ENCODE results near the gene CFAP61.
"Not testable (repeated sequence)": the region's sequence is repeated elsewhere in the genome, so short reads cannot be mapped to it uniquely, and the experiment has no call there.

CFAP61 gene

DNA sequence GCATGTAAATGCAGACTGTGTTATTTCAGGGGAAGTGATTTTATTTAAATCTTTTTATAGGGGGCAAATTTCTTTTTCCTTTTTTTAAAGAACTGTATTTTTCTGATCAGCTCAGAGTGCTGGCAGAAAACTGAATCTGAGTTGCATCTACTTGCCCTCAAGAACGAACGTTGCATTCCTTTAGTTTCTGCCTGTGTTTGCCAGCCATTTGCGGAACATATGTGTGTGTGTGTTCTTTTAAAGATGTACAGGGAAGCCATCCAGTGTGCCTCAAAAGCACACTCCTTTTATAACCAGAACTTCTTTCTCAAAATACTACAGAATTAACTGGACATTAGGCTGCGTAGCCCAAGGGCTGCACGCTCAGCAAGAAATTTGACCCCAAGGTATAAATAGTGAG lies 289.7 kb downstream of the CFAP61 start:
- DNase-seq = no peak

DNA sequence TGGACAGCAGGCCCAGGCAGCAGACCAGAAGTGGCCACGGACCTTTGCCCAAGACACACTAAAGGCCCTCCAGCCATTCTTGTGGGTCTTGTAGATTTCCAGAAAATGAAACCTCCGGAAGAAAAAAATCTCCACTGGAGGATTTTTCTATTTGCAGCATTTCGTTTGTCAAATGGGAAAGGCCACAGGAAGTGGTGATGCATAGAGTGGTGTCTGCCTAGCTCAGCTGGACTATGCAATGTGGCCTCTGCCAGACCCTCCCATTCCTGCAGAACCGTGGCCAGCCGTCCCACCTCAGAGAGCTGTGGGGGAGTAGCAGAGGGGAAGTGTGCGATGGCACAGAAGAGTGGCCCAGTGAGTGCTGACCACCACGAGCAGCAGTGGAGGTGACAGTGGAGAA lies 291.6 kb downstream of the CFAP61 start:
- DNase-seq = no peak

- DNase-seq = no peak
Observed at GRCh38 chr20:20344476-20344875, 292.1 kb downstream of the CFAP61 start.

- no peak for DNase-seq
Observed at GRCh38 chr20:20353576-20353975, 301.2 kb downstream of the CFAP61 start.

GRCh38 chr20:20355503-20355902 lies 303.2 kb downstream of the CFAP61 start:
- not testable (repeated sequence) for DNase-seq

GRCh38 chr20:20358801-20359200 lies 306.5 kb downstream of the CFAP61 start:
- no peak for DNase-seq

DNA sequence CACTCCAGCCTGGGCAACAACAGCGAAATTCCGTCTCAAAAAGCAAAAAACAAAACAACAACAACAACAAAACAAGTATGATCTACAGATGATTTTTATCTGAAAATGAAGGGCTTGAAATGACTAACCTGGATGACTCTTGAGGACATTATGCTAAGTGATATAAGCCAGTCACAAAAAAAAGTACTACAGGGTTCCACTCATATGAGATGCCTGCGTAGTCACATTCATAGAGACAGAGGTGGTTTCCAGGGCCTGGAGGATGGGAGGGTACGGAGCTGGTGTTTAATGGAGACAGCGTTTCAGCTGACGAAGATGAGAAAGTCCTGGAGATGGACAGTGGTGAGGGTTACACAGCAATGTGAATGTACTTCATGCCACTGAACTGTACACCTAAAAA lies 307.3 kb downstream of the CFAP61 start:
- no peak for DNase-seq

DNA sequence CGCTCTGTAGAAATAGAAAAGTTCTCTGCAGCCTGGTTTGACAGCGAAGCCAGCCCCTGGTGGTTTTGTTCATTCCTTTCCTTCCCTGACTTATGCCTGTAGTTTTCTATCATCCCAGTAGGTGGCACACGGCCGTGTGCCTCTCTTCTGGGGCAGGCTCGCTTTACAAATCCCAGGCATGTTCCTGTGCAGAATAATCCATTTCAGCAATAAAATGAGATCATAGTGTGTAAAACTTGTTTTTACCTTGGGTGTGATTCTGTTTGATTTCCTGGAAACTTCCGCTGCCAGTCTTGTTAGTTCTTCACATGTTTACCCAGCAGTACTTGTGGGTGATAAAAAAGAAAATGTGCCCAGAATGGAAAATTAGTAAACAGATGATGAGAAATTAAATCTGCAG lies 308.1 kb downstream of the CFAP61 start:
- DNase-seq = no peak

DNA sequence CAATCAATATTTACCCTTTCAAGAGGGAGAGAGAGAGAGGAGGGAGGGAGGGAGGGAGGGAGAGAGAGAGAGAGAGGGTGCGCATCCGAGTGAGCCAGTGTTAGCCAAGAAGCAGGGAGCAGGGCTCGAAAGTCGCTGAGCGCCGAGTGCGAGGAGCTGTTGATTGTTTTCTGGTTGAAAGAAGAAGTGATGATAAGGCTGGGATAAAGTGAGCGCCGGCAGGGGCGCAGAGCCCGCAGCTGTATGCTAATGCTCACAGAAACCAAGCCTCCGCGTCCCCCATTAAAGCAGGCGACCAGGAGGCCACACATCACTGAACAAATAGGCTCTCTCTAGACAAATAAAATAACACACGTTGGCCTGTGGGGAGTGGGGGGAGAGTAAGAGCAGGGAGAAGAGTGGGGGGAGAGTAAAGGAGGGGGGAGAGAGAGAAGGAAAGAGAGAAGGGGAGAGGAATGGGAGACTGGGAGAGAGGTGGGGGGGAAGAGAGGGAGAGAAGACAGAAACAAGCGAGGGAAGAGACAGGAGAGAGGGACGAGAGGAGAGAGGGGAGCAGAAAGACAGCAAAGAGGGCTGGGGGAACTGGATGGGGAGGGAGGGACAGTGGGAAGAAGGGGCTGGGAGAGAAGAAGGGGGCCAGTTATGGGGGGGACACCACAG lies 310.6 kb downstream of the CFAP61 start:
- no peak for DNase-seq

DNA sequence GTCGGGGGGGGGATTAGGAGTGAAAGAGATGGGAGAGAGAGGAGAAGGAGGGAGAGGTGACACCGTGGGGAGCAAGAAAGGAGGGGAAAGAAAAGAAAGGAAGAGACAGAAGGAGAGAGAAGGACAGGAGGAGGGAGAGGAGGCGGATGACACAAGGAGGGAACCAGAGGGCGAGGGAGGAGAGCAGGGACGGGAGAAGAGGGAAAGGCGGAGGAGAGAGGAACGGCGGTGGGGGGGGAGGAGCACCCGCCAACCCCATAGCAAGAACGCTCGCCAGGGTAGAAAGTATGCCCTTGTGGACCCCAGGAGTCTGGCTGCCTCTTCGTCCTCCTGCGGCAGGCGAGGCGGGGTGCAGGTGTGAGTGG lies 311.1 kb downstream of the CFAP61 start:
- no peak for DNase-seq

GRCh38 chr20:20363799-20364592 lies 311.7 kb downstream of the CFAP61 start:
- no peak for DNase-seq

GRCh38 chr20:20364593-20365479 lies 312.5 kb downstream of the CFAP61 start:
- DNase-seq = no peak

DNA sequence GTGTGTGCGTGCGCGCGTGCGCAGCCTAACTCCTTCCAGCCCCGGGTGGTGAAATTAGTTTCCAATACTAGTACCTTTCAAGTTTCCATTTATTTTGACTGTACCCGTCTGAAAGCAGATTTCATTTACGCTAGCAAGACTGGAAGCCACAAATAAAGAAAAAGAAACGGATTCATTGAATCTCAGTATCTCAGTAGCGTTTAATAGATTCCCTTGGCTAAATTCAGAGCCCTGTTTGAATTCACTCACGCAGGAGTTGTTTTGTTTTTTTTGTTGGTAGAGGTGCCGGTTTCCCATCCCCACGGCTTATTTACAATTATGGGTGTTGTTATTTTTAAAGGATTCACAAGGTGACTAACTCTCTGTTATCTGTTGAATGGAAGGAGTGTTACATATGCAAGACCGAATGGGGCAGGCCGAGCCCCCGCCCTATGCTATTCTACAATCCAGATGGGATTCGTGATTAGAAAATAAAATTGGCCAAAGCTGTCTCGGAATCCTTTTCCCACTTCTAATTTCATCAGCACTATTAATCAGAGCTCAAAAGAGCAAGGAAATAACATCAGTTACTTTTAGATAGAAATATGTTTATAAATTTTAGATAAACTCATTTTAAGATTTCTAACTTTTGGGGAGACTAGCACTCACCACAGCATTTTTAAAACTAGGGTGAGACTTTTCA lies 313.3 kb downstream of the CFAP61 start:
- DNase-seq = no peak

DNA sequence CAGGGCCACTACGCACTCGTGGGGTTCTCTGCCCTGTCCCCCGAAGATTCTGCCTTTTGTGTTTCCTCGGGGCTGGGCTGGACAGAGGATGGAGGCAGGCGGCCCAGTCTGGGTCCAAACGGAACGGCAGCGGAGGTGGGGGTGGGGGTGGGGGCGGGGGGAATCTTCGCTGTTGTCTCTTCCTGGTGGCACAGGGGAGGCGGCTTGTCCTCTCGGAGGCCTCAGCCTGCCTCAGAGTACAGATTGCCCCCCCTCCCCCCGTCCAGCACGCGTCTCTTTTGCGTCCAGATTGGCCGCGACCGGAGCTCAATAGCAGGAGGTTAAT lies 314.2 kb downstream of the CFAP61 start:
- no peak for DNase-seq

DNA sequence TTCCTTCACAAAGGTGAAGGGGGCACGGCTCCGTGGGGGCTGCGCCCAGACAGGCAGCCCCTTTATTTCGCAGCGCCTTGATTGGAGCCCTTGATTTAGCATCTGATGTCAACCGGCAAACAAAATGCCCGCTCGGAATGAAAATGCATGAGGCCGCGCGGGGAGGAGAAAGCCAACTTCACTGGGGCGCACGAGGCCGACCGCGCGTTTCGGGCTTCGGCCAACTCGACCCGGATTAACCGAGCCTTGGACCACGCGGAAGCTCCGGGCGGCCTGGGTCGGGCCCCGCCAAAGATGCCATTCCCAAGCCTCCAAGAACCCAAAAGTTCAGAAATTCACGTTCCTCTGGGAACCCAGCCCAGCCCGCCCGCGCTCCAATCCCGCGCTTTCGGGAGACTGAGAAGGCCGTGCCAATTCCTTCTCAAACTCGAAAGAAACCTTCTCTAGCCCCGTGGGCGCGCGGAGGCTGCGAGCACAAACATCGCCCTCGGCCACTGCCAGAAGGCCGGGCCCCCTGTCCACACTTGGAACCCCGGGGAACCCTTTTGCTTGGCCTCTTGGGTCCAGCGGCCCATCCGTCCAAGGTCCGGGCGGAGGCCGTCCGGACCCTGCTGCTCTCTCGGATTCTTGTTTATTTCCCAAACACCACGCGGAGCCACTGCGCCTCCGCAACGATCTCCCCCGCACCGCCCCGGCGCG lies 314.7 kb downstream of the CFAP61 start:
- DNase-seq = no peak

- no peak for DNase-seq
Observed at GRCh38 chr20:20367575-20368417, 315.5 kb downstream of the CFAP61 start, which contains the start of gene INSM1. Gene INSM1 (plus strand): TSS chr20:20368104. CDS start chr20:20368268, 164 bp downstream.

DNA sequence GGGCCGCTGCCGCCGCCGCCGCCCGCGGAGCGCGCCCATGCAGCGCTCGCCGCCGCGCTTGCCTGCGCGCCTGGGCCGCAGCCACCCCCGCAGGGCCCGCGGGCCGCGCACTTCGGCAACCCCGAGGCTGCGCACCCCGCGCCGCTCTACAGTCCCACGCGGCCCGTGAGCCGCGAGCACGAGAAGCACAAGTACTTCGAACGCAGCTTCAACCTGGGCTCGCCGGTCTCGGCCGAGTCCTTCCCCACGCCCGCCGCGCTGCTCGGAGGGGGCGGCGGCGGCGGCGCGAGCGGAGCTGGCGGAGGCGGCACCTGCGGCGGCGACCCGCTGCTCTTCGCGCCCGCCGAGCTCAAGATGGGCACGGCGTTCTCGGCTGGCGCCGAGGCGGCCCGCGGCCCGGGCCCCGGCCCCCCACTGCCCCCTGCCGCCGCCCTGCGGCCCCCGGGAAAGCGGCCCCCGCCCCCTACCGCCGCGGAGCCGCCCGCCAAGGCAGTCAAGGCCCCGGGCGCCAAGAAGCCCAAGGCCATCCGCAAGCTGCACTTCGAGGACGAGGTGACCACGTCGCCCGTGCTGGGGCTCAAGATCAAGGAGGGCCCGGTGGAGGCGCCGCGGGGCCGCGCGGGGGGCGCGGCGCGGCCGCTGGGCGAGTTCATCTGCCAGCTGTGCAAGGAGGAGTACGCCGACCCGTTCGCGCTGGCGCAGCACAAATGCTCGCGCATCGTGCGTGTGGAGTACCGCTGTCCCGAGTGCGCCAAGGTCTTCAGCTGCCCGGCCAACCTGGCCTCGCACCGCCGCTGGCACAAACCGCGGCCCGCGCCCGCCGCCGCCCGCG lies 316.3 kb downstream of the CFAP61 start:
- DNase-seq = no peak

DNA sequence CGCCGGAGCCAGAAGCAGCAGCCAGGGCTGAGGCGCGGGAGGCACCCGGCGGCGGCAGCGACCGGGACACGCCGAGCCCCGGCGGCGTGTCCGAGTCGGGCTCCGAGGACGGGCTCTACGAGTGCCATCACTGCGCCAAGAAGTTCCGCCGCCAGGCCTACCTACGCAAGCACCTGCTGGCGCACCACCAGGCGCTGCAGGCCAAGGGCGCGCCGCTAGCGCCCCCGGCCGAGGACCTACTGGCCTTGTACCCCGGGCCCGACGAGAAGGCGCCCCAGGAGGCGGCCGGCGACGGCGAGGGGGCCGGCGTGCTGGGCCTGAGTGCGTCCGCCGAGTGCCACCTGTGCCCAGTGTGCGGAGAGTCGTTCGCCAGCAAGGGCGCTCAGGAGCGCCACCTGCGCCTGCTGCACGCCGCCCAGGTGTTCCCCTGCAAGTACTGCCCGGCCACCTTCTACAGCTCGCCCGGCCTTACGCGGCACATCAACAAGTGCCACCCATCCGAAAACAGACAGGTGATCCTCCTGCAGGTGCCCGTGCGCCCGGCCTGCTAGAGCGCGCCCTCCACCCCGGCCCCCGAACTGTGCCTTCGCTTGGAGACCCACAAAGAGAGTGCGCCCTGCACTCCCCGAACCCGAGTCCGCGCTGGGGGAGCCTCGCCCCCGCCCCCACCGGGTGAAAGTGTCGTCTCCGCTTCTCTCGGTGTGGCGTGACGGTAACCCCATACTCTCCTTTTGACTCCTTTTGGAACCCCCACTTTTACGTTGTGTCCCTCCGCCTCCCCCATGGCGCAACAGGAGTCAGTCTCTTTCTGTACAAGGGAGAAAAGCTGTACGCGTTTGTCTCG lies 317.1 kb downstream of the CFAP61 start:
- DNase-seq = no peak

DNA sequence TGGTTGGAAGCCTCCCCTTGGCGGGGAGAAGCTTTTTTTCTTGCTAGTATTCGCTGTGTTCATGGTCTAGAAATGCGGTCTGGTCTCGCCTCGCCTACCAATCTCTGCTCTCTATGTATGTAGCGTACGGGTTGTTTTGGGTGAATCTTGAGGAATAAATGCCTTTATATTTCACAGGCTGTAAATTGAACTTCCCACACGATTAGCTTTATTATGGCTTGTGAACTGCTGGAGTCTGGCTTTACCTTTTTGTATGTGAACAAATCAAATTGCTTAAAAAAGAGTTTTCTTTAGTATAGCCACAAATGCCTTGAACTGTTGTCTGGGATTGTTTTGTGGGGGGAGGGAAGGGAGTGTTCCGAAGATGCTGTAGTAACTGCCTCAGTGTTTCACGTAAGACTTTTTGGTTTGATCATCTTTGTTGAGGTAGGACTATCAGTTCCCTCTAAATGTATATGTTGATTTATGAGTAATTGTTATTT lies 317.8 kb downstream of the CFAP61 start:
- DNase-seq = no peak
